GM21390 (cell line): ENCODE results near the gene HIGD2A.
A peak's percentile ranks its signal among the peaks of the same experiment; 100 is the strongest.

Source experiments
- ATAC-seq: cut with Tn5 transposase; IDR thresholded peaks from one replicate; pipeline ENCODE4 v1.9.1; 2021; ENCODE audit not compliant: unreplicated experiment

The HIGD2A gene

GRCh38 chr5:176368726-176369125 lies 19.8 kb upstream of the HIGD2A start:
- ATAC-seq: no peak

GRCh38 chr5:176369934-176370711 lies 18.4 kb upstream of the HIGD2A start:
- ATAC-seq: no peak

DNA sequence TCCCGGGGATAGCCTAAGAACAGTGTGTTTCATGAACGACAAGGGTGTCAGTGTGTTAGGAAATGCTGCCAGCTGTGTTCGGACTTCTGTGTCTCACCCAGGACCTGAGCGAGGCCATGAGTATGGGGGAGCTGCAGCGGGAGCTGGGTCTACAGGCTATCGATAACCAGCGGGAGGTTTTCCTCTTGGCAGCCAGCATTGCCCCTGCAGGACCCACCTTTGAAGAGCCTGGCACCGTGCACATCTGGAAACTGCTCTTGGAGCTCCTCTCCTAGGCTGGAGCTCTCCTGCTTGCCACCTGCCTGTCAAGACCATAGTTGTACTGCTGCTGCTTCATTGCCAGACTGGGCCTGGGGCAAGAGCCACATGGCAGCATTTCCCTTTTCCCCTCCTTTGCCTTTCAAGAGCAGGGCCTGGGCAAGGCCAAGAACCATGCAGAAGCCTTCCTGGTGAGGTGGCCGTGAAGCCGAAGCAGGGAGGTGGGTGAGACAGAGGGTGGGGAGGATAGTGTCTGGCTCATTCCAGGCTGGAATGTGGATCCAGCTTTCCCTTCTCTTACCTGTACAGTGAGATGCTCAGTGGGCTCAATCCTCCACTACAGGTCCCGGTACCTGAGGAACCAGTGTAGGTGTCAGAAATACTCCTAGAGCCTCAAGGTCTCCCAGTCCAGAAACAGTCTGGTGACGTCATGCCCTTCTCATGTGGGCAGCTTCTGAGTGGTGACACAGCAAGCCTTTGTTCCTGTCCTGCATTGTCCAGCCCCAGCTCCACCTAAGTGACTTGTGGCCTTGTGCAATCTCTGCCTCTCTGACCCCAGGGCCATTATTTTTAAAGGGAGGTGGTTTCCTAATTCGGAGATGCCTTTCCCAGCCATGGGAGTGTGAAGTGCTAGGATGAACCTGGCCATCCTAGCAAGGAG lies 16.7 kb upstream of the HIGD2A start:
- ATAC-seq: no peak

DNA sequence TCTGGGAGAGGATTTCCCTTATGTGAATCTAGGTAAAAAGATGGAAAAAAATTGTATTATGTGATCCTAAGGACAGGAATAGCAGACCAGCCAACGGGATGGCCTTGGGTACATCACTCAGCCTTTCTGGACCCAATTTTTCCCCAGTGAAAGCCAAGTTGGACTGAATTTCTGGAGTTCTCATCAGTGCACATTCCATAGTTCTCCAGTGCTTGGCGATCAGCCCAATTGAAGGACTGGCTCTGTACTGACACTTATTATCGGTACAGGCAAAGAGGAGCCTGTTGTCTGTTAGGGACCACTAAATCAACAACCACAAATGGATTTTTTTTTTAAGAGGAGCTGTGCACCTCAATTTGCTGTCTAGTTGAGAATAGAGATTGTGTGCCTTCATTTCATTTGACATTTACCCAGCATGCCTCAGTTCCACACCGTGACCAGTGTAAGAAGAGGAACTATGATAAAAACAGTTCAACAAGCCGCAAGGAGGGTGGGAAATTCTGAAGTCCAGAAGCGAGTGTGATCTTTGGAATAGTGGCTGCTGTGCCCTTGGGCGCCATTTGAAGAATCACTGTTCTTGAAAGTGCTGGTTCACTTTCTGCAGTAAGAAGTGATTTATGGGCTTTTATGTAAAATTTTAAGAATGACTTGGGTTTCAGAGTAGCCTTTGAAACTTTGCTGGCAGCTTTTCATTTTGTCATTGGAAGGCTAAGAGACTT lies 15.3 kb upstream of the HIGD2A start:
- no peak for ATAC-seq

- peak; percentile 77 for ATAC-seq
Measured at GRCh38 chr5:176379881-176380280, 8.7 kb upstream of the HIGD2A start.

DNA sequence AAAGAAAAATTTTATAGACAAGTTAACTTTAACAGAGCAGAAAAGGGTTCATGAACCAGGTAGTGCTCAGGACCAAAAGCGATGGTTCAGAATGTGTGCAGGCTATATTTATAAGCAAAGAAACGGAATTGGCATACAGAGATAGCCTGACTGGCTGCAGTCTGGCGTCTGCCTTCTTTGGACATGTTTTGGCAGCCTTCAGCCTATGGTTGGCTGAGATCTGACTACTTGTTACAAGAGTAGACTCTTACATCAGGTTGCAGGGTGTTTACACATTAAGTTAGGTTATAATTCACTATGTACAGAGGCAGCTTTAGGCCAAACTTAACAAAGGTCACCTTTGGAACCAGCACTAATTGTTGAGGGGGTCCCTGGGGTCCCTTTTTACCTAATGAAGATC lies 7.1 kb upstream of the HIGD2A start:
- no peak for ATAC-seq

GRCh38 chr5:176381979-176382378 lies 6.6 kb upstream of the HIGD2A start:
- ATAC-seq: no peak

- no peak for ATAC-seq
Measured at GRCh38 chr5:176382721-176383120, 5.8 kb upstream of the HIGD2A start.

DNA sequence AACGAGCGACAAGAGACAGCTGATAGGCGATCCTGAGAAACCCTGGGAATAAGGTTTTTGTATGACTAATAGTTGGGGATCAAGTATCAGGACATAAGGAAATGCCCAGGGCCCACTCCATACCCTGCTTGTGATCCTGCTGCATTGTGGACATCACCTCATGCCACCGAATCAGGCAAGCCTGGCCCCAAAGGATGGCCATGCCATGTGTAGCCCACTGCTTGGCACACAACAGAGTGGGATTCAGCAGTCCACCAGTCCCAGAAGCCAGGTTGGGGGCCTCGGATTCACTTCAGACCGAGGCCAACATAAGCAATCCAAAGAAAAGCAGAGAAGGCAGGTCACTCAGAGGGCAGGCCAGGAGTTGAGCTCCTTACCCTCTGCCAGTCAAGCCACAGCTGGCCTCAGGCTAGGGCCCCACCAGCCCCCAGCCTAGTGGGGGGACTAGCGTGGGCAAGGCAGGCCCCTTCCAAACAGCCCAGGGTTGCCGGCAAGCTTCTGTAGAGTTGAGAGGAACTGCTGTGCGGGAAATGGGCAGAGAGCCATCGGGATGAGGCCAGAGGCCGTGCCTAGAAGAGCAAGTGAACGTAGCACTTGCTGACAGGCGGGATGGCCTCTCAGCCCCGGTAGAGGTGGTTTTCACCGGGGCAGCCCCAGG lies 5.2 kb upstream of the HIGD2A start:
- ATAC-seq: no peak

- ATAC-seq: no peak
Measured at GRCh38 chr5:176383961-176384360, 4.6 kb upstream of the HIGD2A start.

GRCh38 chr5:176384366-176384930 lies 4.1 kb upstream of the HIGD2A start:
- ATAC-seq: no peak

GRCh38 chr5:176384991-176385390 lies 3.6 kb upstream of the HIGD2A start:
- ATAC-seq: no peak

DNA sequence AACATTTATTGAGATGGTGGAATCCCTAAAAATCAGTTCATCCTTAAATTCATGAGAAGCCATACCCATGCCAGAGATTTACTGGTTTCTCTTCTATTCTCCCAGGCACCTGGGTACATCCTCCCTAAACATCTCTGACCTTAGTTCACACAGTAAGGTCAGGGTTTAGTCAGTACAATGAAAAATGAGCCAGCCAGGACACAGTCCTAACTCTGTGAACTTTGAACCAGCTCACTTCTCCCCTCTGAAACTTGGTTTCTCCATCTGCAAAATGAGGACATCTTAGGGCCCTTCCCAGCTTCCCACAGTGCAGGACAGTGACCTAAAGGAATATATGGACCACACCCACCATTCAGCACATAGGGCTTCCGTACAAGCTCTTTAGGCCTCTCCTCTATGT lies 2.1 kb upstream of the HIGD2A start:
- no peak for ATAC-seq

- ATAC-seq: no peak
Measured at GRCh38 chr5:176387384-176387925, 1.1 kb upstream of the HIGD2A start.

DNA sequence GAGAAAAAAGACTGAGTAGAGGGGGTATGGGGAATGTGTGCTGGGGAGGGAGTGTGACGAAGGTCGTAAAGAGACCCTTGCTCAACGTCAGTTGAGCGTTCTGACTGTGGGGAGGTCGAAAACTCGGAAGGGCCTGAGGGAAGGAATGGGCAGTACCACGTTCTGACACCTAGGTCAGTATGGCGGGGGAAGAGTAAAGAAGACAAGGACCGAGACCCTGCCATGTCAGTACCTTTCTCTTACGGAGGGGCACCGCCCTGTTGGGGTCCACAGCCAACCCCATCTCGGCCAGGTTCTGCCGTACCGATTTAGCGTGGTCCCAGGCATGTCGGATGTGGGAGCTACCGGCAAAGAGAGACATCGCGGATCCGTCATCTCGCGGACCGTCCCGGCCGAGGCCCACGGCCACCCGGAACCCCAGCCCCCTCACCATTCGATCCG lies 528 bp upstream of the HIGD2A start:
- no peak for ATAC-seq

GRCh38 chr5:176389135-176390123 lies 878 bp downstream of the HIGD2A start:
- peak; percentile 22 for ATAC-seq

- no peak for ATAC-seq
Measured at GRCh38 chr5:176391479-176391878, 2.9 kb downstream of the HIGD2A start.

DNA sequence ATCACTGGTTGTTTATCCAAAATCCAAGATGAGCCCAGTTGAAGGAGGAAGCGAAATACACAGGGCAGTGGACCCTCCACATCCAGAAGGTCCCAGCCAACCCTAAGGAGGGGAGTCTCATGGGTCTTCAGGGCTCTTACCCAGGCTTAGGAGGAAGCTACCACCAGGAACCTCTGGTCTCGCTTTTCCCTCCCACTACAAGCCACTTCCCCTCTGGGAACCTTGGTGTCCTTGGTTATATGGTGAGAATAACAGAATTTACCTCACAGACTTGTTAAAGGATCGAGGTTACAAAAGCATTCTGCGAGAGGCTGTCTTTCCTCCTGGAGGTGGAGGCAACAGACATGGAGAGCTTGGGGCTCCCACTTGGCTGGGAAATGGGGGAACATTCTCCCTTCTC lies 3.4 kb downstream of the HIGD2A start:
- ATAC-seq: no peak

- no peak for ATAC-seq
Measured at GRCh38 chr5:176392526-176392925, 4.0 kb downstream of the HIGD2A start.
